ENCODE data around the gene KNDC1.

- TF ChIP-seq CTCF (IDR thresholded peaks at IDR 0.05; ENCODE audit: low read depth, low read length) = no peak
- no peak for TF ChIP-seq EZH2phosphoT487 (IDR thresholded peaks at IDR 0.05; ENCODE audit: low read depth)
Observed at GRCh38 chr10:133178357-133179127, 18.5 kb downstream of the KNDC1 start.
